ENCODE data around the gene TENM3. TPM values are rescaled to one million over a fixed set of nuclear protein-coding genes. Genes with fewer than 3 reads are reported as not detected.

The TENM3 gene
- total RNA-seq, 1 experiment from 2014 or later, result 40.5 TPM

GRCh38 chr4:182288534-182288933, 45.3 kb downstream of the TENM3 start:
- no peak for DNase-seq (ENCODE audit: low read depth)

DNA sequence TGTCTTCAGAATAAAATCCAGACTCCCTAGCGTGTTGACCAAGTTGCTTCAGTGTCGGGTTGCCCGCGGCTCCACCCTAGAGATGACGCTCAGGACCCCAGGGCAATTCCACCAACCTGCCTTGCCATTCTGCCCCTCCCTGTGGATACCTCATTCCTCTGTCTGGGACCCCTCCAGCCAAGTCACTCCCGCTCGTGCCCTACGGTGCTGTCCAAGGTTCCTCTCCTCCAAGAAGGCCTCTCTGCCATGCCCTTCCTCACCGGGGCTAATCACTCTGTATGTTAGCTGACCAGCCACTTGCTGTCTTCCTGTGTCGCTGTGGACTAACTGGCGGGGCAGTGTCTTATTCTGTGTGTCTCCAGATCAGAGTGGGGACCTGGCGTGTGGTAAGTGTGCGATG, 46.6 kb downstream of the TENM3 start:
- peak; percentile 17 for DNase-seq (ENCODE audit: low read depth)

GRCh38 chr4:182291175-182291574, 48.0 kb downstream of the TENM3 start:
- no peak for DNase-seq (ENCODE audit: low read depth)

GRCh38 chr4:182291597-182292270, 48.5 kb downstream of the TENM3 start:
- no peak for DNase-seq (ENCODE audit: low read depth)

DNA sequence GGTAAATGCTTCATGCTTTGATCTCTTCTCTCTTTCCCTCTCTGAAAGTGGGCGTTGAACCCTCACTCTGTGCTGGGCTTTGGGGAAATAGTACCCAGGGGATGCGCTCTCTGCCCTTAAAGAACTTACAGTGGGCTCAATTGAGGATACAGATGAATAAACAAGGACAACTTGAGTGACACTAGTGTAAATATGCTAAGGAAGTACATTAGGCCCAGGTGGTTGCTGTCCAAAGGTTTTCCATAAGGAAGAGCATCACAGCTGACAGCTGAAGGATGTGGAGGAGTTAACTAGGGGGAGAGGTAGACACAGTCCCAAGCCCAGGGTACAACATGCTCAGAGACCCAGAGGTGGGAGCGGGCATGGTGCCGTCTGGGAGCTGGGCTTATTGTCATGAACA, 49.4 kb downstream of the TENM3 start:
- DNase-seq (ENCODE audit: low read depth), result no peak

DNA sequence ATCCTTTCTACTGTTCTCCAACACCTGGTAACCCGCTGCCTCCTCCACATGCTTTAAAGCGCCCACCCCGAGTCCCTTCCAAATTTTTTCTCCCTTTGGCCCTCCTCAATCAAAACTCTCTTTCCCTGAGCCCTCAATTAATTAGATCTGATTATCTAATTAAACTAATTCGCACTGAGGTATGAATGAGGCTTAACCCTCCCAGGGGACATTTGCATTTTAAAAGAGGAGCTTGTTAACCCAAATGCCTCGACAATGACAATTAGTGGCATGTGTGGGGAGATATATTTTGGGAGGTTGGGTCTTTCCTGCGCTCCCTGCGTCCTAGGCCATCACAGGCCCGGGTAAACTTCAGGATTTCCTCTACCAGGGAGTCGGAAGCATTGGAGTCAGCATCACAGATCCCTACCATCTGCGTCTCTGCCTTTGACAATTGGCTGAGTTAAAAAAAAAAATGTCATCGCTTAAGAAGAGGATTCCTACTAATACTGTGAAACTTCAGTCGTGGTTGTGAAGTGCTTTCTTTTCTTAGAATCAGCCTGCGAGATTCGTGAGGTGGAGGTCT, 50.6 kb downstream of the TENM3 start:
- DNase-seq (ENCODE audit: low read depth), result no peak

DNA sequence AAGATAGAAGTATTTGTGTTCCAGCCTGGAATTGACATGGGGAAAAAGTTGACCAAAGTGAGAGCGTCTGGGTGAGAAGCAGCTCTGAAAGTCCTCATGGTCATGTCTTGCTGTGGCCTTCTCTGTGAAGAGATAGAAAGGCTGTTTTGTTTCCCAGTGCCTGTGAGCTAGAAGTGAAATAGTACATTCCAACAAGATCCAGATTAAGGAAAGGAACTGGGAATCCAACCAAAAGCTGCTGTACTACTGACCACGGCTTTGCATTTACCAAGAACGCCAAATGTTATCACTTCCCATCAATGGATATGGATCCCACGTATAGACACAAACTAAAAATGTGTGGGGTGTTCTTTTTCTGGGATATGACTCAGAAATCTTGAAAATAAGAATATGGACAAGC, 51.2 kb downstream of the TENM3 start:
- DNase-seq (ENCODE audit: low read depth), result no peak

DNA sequence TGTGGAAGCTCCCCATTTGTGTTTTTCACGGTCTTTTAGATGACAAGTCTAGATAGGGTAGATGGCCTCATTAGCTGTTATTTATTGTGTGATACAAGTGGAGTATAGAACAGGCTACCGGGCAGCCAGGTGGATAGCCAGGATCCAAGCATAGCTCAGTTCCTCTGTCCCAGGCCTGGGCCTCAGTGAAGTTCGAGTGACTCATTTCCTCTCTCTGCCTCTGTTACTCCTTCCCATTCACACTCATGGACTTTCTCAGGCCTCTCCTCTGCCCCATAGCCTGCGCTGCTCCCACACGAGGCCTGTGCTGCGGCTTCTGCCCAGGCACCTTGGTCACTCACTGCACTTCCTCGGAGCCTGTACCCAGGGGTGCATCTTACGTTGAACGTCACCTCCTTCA, 54.5 kb downstream of the TENM3 start:
- peak; percentile 75 for DNase-seq (ENCODE audit: low read depth)

- no peak for DNase-seq (ENCODE audit: low read depth)
These were observed 58.5 kb downstream of the TENM3 start for GRCh38 chr4:182301736-182302135.

- no peak for DNase-seq (ENCODE audit: low read depth)
These were observed 60.6 kb downstream of the TENM3 start for GRCh38 chr4:182303847-182304246.

GRCh38 chr4:182306792-182307507, 63.7 kb downstream of the TENM3 start:
- DNase-seq (ENCODE audit: low read depth), result peak; percentile 34

DNA sequence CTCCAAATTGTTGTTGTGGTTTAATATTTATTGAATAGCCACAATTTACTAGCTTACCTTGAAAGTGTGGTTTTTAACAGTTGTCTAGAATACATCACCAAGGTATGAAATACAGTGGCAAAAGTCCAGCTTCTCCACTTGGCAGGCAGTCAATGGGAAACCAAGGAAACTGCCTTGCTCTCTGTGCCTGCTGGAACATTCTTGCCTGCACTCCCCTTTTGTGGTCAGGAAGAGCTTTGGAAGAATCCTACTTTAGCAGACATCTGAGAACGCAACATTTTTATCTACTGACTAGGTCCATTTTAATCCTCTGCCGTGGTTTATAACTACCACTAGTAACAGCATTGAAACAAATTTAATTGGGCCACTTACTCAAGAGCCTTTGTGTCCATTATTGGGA, 64.5 kb downstream of the TENM3 start:
- DNase-seq (ENCODE audit: low read depth), result peak; percentile 82

DNA sequence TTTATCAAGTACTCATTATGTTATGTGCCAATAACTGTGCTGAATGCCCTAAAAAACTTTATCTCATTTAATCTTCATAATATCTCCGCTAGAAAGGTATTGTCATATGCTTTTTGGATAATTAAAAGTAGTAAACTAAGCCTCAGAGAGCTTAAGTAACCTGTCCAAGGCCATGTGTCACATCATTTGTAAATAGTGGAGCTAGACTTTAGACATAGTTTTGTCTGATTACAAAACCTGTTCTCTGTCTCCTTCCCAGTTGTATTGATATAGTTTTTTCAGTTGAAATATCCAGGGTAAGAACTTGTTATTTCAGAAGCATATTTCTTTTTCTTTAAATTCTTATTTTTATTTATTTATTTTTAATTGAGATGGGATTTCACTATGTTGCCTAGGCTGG, 66.7 kb downstream of the TENM3 start:
- DNase-seq (ENCODE audit: low read depth), result no peak

DNA sequence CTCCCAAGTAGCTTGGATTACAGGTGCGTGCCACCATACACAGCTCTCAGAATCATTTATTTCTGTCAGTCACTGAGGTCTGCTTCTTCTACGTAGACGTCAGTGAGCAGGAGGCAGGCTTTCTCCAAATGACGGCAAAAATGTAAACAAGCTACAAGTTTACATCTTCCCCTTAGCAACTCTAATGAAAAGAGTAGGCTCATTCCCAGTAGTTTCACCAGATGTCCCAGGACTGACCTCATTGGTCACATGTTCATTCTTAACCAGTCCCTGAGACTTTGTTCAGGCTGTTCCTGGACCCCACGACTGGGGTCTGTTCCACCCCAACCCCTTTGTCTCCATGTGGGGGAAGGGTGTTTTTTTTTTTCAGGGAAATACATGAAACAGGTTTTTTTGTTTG, 67.1 kb downstream of the TENM3 start:
- no peak for DNase-seq (ENCODE audit: low read depth)

DNA sequence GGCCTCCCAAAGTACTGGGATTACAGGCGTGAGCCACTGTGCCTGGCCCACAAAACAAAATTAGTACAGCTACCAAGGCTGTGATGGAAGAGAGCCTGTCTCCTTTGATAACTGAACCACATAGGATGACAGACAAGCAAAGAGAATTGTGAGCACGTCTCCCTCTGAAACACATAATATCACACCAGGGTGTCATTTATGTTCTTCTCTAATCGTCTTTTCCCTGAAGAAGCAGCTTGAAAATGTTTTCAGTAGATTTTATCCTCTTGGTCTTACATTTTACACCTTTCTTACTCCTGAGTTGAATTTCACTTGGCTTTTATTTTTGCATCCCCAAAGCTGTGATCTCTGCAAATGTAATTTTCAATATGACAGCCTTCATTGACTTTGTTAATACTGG, 67.8 kb downstream of the TENM3 start:
- no peak for DNase-seq (ENCODE audit: low read depth)

DNA sequence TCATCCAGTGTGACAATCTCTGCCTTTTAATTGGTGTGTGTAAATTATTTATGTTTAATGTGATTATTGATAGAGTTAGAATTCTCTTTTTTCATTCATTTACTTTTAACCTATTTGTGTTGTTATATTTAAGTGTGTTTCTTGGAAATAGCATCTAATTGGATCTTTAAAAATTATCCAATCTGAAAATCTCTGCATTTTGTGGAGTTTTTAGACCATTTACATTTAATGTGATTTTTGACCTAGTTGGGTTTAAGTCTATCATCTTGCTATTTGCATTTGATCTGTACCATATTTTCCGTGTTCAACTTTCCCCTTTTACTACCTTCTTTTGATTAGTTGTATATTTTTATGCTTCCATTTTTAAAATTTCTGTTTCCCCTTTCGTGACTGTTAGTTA, 71.3 kb downstream of the TENM3 start:
- DNase-seq (ENCODE audit: low read depth), result no peak

DNA sequence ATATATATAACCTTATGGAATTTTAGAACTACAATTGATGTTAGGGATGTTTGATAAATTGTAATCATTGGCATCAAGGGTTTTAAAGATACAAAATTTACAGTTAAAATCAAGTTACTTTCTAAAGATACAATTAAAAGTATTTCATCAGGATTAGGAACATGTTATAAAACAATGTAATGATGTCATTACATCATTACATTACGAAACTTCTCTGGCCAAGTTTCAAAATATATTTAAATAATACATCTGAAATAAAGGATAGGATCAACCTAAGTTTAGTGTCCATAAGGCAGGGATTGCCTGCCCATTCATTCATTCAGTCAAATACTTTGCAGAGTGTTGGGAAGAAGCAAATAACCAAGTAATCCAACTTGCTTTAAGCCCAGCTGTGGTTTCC, 75.1 kb downstream of the TENM3 start:
- no peak for DNase-seq (ENCODE audit: low read depth)

DNA sequence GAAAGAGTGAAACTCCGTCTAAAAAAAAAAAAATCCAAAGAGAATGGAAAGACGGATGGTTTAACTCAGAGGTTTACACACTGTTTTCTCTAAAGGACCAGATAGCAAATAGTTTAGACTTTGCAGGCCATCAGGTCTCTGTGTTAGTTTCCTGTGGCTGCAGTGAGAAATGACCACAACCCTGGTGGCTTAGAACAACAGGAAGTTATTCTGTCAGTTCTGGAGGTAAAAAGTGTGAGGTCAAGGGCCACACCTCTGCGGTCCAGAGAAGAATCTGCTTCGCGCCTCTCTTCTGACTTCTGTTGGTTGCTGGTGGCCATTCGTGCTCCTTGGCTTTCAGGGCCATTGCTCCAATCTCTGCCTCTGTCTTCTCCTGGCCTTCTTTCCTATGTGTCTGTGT, 76.9 kb downstream of the TENM3 start:
- no peak for DNase-seq (ENCODE audit: low read depth)

- DNase-seq (ENCODE audit: low read depth), result no peak
These were observed 77.4 kb downstream of the TENM3 start for GRCh38 chr4:182320580-182320979.

- DNase-seq (ENCODE audit: low read depth), result no peak
These were observed 81.1 kb downstream of the TENM3 start for GRCh38 chr4:182324282-182324681.

- DNase-seq (ENCODE audit: low read depth), result no peak
These were observed 82.2 kb downstream of the TENM3 start for GRCh38 chr4:182325397-182325796.

DNA sequence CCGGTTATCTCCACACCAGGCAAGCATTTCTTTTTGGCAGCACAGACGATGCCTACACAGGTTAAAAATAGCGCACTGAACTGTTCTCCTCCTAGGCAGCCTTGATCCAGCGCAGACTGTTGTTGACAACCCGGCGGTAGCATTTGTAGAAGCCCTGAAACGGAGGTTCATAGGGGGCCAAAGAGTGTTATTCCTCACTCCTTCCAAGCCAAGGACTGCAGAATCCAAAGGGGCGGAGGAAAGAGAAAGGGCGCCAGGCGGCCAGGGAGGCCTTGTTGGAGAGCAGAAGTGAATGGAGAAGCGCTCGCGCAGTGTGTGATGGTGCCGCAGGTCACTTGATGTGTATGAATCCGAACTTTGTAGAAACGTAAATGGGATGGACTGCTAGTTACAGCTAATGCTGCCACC, 82.7 kb downstream of the TENM3 start:
- DNase-seq (ENCODE audit: low read depth), result no peak

- DNase-seq (ENCODE audit: low read depth), result no peak
These were observed 85.3 kb downstream of the TENM3 start for GRCh38 chr4:182328505-182328904.

Measured in Daoy (cell line).